K562 (cell line): ENCODE results near the gene ABHD8. TPM values are rescaled to one million over a fixed set of nuclear protein-coding genes. Genes with fewer than 3 reads are reported as not detected.

ENCODE experiments used
- REST ChIP-seq, 2 experiments: fragments of 450-650 bp; formaldehyde crosslinking in 1 of 2; IDR thresholded peaks; 2 replicates each; pipeline versions ENCODE4 v1.4.0 to v1.6.1; 2014 to 2020; ENCODE audit warnings: mild to moderate bottlenecking in 2 of 2, borderline replicate concordance in 1 of 2, low read depth in 1 of 2
- ZBTB33 ChIP-seq: sonication (generic); formaldehyde crosslinking; IDR thresholded peaks from 2 replicates; pipeline ENCODE4 v1.8.1; 2023; ENCODE audit warnings: mild to moderate bottlenecking, missing genetic modification reagents
- ZBTB9 ChIP-seq: fragments of 450-650 bp; formaldehyde crosslinking; IDR thresholded peaks from 2 replicates; pipeline ENCODE4 v1.4.0; 2020; ENCODE audit warnings: mild to moderate bottlenecking, moderate library complexity
- polyA plus RNA-seq, 8 experiments: library from polyadenylated mRNA; depleted of rRNA in 4 of 8; stranded (reverse) in 5 of 8; unstranded in 3 of 8; fragments of >200 nt; fragmentation: Nextera tagmentation in 2 of 8; fragmentation: Illumina TruSeq in 1 of 8; extraction: Ambion mirVana in 2 of 8; extraction: Trizol in 1 of 8; gene quantifications; 2 replicates each; pipeline versions ENCODE4 v1.2.1 to v1.2.3, GENCODE V29; 2011 to 2014; ENCODE audit warnings: inconsistent platforms in 1 of 8, missing spikeins in 1 of 8
- total RNA-seq, 7 experiments: library from RNA; depleted of rRNA in 6 of 7; stranded (reverse); fragments of >200 nt in 6 of 7; fragmentation: Illumina TruSeq in 2 of 7; extraction: Trizol in 2 of 7; gene quantifications; 2 replicates each; pipeline versions ENCODE4 v1.2.1 to v1.2.3, GENCODE V29; 2011 to 2021; ENCODE audit warnings: low replicate concordance in 1 of 7

ABHD8 gene
- total and polyA plus RNA-seq, 9 of the 15 experiments (the other 6 are each of a cell fraction or from before 2014, with no cell fraction given), result 0.04 to 6.6 (median 2.0) TPM; not detected in 1

- TF ChIP-seq REST (IDR thresholded peaks at IDR 0.05; ENCODE audit: borderline replicate concordance) (no peak), REST (CRISPR knock-in tag; IDR thresholded peaks at IDR 0.05; ENCODE audit: low read depth) (no peak), ZBTB33 (CRISPR knock-in tag) (no peak), ZBTB9 (CRISPR knock-in tag) (no peak)
Measured at GRCh38 chr19:17321655-17322489, 18.6 kb upstream of the ABHD8 start (continued).
